Endodermal cell (in vitro differentiated cells): Measurements from ENCODE around the gene CBFB. TPM values are rescaled to one million over a fixed set of nuclear protein-coding genes. Genes with fewer than 3 reads are reported as not detected.

Experiments
- DNase-seq: peaks from one replicate; pipeline ENCODE4 v3.0.0-alpha.2; 2017
- H3K27ac ChIP-seq: 2 replicates; pipeline ENCODE4 v1.5.1; 2013; ENCODE audit warnings: mild to moderate bottlenecking, low read depth, low read length, moderate library complexity
- H3K27me3 ChIP-seq: 2 replicates; pipeline ENCODE4 v1.6.1; 2013; ENCODE audit warnings: mild to moderate bottlenecking, low read length, moderate library complexity; ENCODE audit not compliant: insufficient read depth, control insufficient read depth, poor library complexity, severe bottlenecking
- H3K36me3 ChIP-seq: 2 replicates; pipeline ENCODE4 v1.7.0; 2013; ENCODE audit warnings: mild to moderate bottlenecking, low read length, moderate library complexity; ENCODE audit not compliant: control insufficient read depth, insufficient read depth
- H3K4me1 ChIP-seq: one replicate; pipeline ENCODE4 v1.7.0; 2013; ENCODE audit warnings: low read length; ENCODE audit not compliant: control insufficient read depth, insufficient read depth
- H3K4me3 ChIP-seq: 2 replicates; pipeline ENCODE4 v1.5.1; 2013; ENCODE audit warnings: mild to moderate bottlenecking, low read length, moderate library complexity
- H3K9ac ChIP-seq: 2 replicates; pipeline ENCODE4 v1.6.1; 2013; ENCODE audit warnings: mild to moderate bottlenecking, low read length, moderate library complexity; ENCODE audit not compliant: poor library complexity, severe bottlenecking; ENCODE audit errors: extremely low read depth
- H3K9me3 ChIP-seq: 2 replicates; pipeline ENCODE4 v1.6.1; 2013; ENCODE audit warnings: mild to moderate bottlenecking, low read length, moderate library complexity; ENCODE audit not compliant: control insufficient read depth
- H3K27ac Mint-ChIP-seq: 2 replicates; pipeline ENCODE4 v1.8.0; 2020; ENCODE audit warnings: mixed read lengths
- H3K27me3 Mint-ChIP-seq: 2 replicates; pipeline ENCODE4 v1.8.0; 2021; ENCODE audit warnings: mild to moderate bottlenecking, mixed read lengths; ENCODE audit not compliant: insufficient read depth
- H3K36me3 Mint-ChIP-seq: 2 replicates; pipeline ENCODE4 v1.8.0; 2020; ENCODE audit warnings: low read depth, mixed read lengths
- H3K4me1 Mint-ChIP-seq: 2 replicates; pipeline ENCODE4 v1.8.0; 2020; ENCODE audit warnings: mixed read lengths
- H3K4me3 Mint-ChIP-seq: 2 replicates; pipeline ENCODE4 v1.8.0; 2020; ENCODE audit warnings: mild to moderate bottlenecking, moderate library complexity, mixed read lengths
- H3K9me3 Mint-ChIP-seq: 2 replicates; pipeline ENCODE4 v1.8.0; 2020; ENCODE audit warnings: mild to moderate bottlenecking, mixed read lengths
- CTCF ChIP-seq: fragments of 200-600 bp; sonication (generic); conservative IDR thresholded peaks from 2 replicates; pipeline ENCODE4 v1.5.0; 2021; ENCODE audit warnings: antibody characterized with exemption, mild to moderate bottlenecking
- WGBS, 2 experiments: methylation state at CpG; one replicate each; pipeline versions ENCODE4 v1.1.5 to v1.1.7; 2013; ENCODE audit warnings: missing lambda C conversion rate in 2 of 2, mixed read lengths in 1 of 2; ENCODE audit not compliant: insufficient coverage in 1 of 2, insufficient read length in 1 of 2; 5-methylcytosine and 5-hydroxymethylcytosine counted together
- total RNA-seq, 2 donors: library from RNA; stranded (reverse); fragmentation: NEBNext Ultra II Directional in 1 of 2; extraction: Animal tissue kit (Norgen Biotek cat#: 25700) in 1 of 2; gene quantifications; 2 replicates in 1 of 2; 3 replicates in 1 of 2; pipeline ENCODE4 v1.2.1, GENCODE V29; 2021

The CBFB gene
- total RNA-seq, 2 donors from 2014 or later, result 93.9 to 95.2 TPM

GRCh38 chr16:67035364-67035763 lies 6.4 kb downstream of the CBFB start:
- Mint-ChIP-seq H3K9me3 (no peaks in the 10 kb centered on the region), H3K4me3 (no peak overlapping the region), H3K27me3 (no peaks in the 10 kb centered on the region), H3K4me1 (peaks cover 20% of the 10 kb centered on the region), H3K27ac (peak overlapping the region; percentile 49), H3K36me3 (peaks cover 57% of the 10 kb centered on the region)
- 100% methylated on average over 1 of the region's 1 CpG for WGBS, 2 experiments
- H3K27ac ChIP-seq, result no peak overlapping the region
- DNase-seq, result no peak
- H3K36me3 ChIP-seq, result peaks cover 91% of the 10 kb centered on the region
- no peaks in the 10 kb centered on the region for H3K27me3 ChIP-seq
- H3K9ac ChIP-seq, result no peak overlapping the region
- TF ChIP-seq CTCF, result no peak
- no peaks in the 10 kb centered on the region for H3K4me1 ChIP-seq
- H3K9me3 ChIP-seq, result no peaks in the 10 kb centered on the region
- no peak overlapping the region for H3K4me3 ChIP-seq

- H3K4me3 ChIP-seq, result no peak overlapping the region
- peaks cover 61% of the 10 kb centered on the region for H3K36me3 Mint-ChIP-seq
- TF ChIP-seq CTCF, result no peak
- H3K9ac ChIP-seq, result no peak overlapping the region
- WGBS, 2 experiments, result 96 to 97% methylated on average over 3 to 5 of the region's 5 CpGs
- peaks cover 93% of the 10 kb centered on the region for H3K36me3 ChIP-seq
- DNase-seq, result no peak
- no peaks in the 10 kb centered on the region for H3K4me1 ChIP-seq
- no peaks in the 10 kb centered on the region for H3K9me3 Mint-ChIP-seq
- H3K27ac ChIP-seq, result no peak overlapping the region
- H3K4me3 Mint-ChIP-seq, result no peak overlapping the region
- H3K27me3 ChIP-seq, result no peaks in the 10 kb centered on the region
- H3K9me3 ChIP-seq, result no peaks in the 10 kb centered on the region
- H3K4me1 Mint-ChIP-seq, result peaks cover 18% of the 10 kb centered on the region
- peak overlapping the region; percentile 65 for H3K27ac Mint-ChIP-seq
- no peaks in the 10 kb centered on the region for H3K27me3 Mint-ChIP-seq
Measured at GRCh38 chr16:67036323-67036741, 7.4 kb downstream of the CBFB start.

- Mint-ChIP-seq H3K4me3 (no peak overlapping the region), H3K4me1 (peaks cover 18% of the 10 kb centered on the region), H3K27me3 (no peaks in the 10 kb centered on the region), H3K9me3 (no peaks in the 10 kb centered on the region), H3K36me3 (peaks cover 57% of the 10 kb centered on the region), H3K27ac (no peak overlapping the region)
- no peak overlapping the region for H3K4me3 ChIP-seq
- DNase-seq, result no peak
- no peak for TF ChIP-seq CTCF
- no peak overlapping the region for H3K27ac ChIP-seq
- 94 to 100% methylated on average over 2 of the region's 2 CpGs for WGBS, 2 experiments
- peaks cover 78% of the 10 kb centered on the region for H3K36me3 ChIP-seq
- H3K9ac ChIP-seq, result no peak overlapping the region
- H3K4me1 ChIP-seq, result no peaks in the 10 kb centered on the region
- H3K9me3 ChIP-seq, result no peaks in the 10 kb centered on the region
- no peaks in the 10 kb centered on the region for H3K27me3 ChIP-seq
Measured at GRCh38 chr16:67039260-67040020, 10.5 kb downstream of the CBFB start.
